GM12892 (cell line): Measurements from ENCODE around the gene ARFIP1.

Source experiments
- POLR2A ChIP-seq: IDR thresholded peaks from 2 replicates; pipeline ENCODE4 v1.6.1; 2011; ENCODE audit warnings: low read depth, low read length, control low read depth
- POLR2AphosphoS5 ChIP-seq: IDR thresholded peaks from 2 replicates; pipeline ENCODE4 v1.6.1; 2011; ENCODE audit warnings: low read depth, low read length, control low read depth
- TAF1 ChIP-seq: IDR thresholded peaks from 2 replicates; pipeline ENCODE4 v1.6.1; 2011; ENCODE audit warnings: low read depth, mild to moderate bottlenecking, control low read depth, low read length, borderline replicate concordance

DNA sequence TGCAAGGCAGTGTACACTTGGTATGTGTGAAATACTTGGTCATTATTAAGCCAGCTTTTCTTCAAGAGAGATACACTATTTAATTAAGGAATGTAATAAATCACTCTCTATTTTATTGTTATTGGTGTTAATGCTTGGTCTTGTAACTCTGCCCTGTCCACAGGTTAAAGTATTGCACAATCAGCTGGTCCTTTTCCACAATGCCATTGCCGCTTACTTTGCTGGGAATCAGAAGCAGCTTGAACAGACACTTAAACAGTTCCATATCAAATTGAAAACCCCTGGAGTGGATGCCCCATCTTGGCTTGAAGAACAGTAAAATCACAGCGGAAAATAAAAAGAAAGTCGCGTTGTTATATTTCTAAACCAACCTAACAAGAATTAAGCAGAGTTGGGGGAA is 130.1 kb downstream of the ARFIP1 start:
- no peak for TF ChIP-seq POLR2AphosphoS5
- no peak for TF ChIP-seq TAF1
- no peak for TF ChIP-seq POLR2A
